Neural cell (in vitro differentiated cells): Measurements from ENCODE around the gene SLC7A6. TPM values are rescaled to one million over a fixed set of nuclear protein-coding genes. Genes with fewer than 3 reads are reported as not detected.

Experiments used
- H2AFZ ChIP-seq: fragments of 200-600, 300-800 bp; sonication (generic), shearing (Covaris generic); 2 replicates; pipeline ENCODE4 v1.6.0; 2014; ENCODE audit warnings: low read depth, mild to moderate bottlenecking, antibody characterized with exemption, low read length, moderate library complexity
- H3F3A ChIP-seq: fragments of 200-600 bp; shearing (Covaris generic); 2 replicates; pipeline ENCODE4 v1.6.1; 2016; ENCODE audit warnings: mild to moderate bottlenecking, moderate library complexity, mixed read lengths, antibody characterized with exemption, low read length; ENCODE audit not compliant: insufficient read depth, poor library complexity, severe bottlenecking
- H3K27ac ChIP-seq: fragments of 200-600, 300-800 bp; sonication (generic), shearing (Covaris generic); 2 replicates; pipeline ENCODE4 v1.5.1; 2014; ENCODE audit warnings: mild to moderate bottlenecking, low read length, moderate library complexity
- H3K27me3 ChIP-seq: fragments of 300-800, 200-600 bp; sonication (generic), shearing (Covaris generic); 2 replicates; pipeline ENCODE4 v1.6.0; 2014; ENCODE audit warnings: mild to moderate bottlenecking, low read depth, low read length, moderate library complexity; ENCODE audit not compliant: insufficient read depth
- H3K36me3 ChIP-seq: fragments of 300-800, 200-600 bp; sonication (generic), shearing (Covaris generic); 2 replicates; pipeline ENCODE4 v1.5.1; 2014; ENCODE audit warnings: mild to moderate bottlenecking, antibody characterized with exemption, low read length, moderate library complexity; ENCODE audit not compliant: insufficient read depth
- H3K4me2 ChIP-seq: fragments of 300-800, 200-600 bp; sonication (generic), shearing (Covaris generic); 2 replicates; pipeline ENCODE4 v1.6.0; 2014; ENCODE audit warnings: mild to moderate bottlenecking, low read length
- H3K4me3 ChIP-seq: fragments of 300-800, 200-600 bp; sonication (generic), shearing (Covaris generic); 2 replicates; pipeline ENCODE4 v1.5.1; 2014; ENCODE audit warnings: mild to moderate bottlenecking, low read length, moderate library complexity
- H3K79me2 ChIP-seq: fragments of 200-600 bp; shearing (Covaris generic); replicated peaks from 2 replicates; pipeline ENCODE4 v1.6.0; 2014; ENCODE audit warnings: mild to moderate bottlenecking, low read length, moderate library complexity; ENCODE audit not compliant: insufficient read depth
- H3K9ac ChIP-seq: fragments of 300-800, 200-600 bp; sonication (generic), shearing (Covaris generic); 2 replicates; pipeline ENCODE4 v1.6.1; 2016; ENCODE audit warnings: mild to moderate bottlenecking, low read length, mixed read lengths
- H3K9me2 ChIP-seq: fragments of 200-600 bp; shearing (Covaris generic); 2 replicates; pipeline ENCODE4 v1.6.1; 2016; ENCODE audit warnings: mild to moderate bottlenecking, low read length, mixed read lengths; ENCODE audit not compliant: insufficient read depth
- H3K9me3 ChIP-seq: fragments of 200-600, 300-800 bp; sonication (generic), shearing (Covaris generic); 2 replicates; pipeline ENCODE4 v1.6.1; 2016; ENCODE audit warnings: mild to moderate bottlenecking, mixed run types, low read length, moderate library complexity, mixed read lengths
- H4K20me1 ChIP-seq: fragments of 200-600 bp; shearing (Covaris generic); 2 replicates; pipeline ENCODE4 v1.6.1; 2016; ENCODE audit warnings: mild to moderate bottlenecking, mixed run types; ENCODE audit not compliant: insufficient read depth
- CTCF ChIP-seq: fragments of 450-650 bp; IDR thresholded peaks from 2 replicates; pipeline ENCODE4 v1.5.1; 2014; ENCODE audit warnings: antibody characterized with exemption, mild to moderate bottlenecking, moderate library complexity; ENCODE audit not compliant: poor library complexity, severe bottlenecking
- EP300 ChIP-seq: fragments of 450-650 bp; conservative IDR thresholded peaks from 2 replicates; pipeline ENCODE4 v1.6.1; 2014; ENCODE audit warnings: antibody characterized with exemption, mild to moderate bottlenecking, moderate library complexity; ENCODE audit not compliant: poor library complexity, severe bottlenecking
- EZH2 ChIP-seq: fragments of 200-600, 300-800 bp; shearing (Covaris generic), sonication (generic); IDR thresholded peaks from 2 replicates; pipeline ENCODE4 v1.6.1; 2014; ENCODE audit warnings: antibody characterized with exemption, low read length, borderline replicate concordance, mild to moderate bottlenecking; ENCODE audit not compliant: insufficient read depth, poor library complexity, severe bottlenecking
- MXI1 ChIP-seq: fragments of 450-650 bp; conservative IDR thresholded peaks from 2 replicates; pipeline ENCODE4 v1.6.1; 2014; ENCODE audit warnings: antibody characterized with exemption, mild to moderate bottlenecking; ENCODE audit not compliant: poor library complexity, severe bottlenecking
- POLR2AphosphoS5 ChIP-seq: IDR thresholded peaks from 2 replicates; pipeline ENCODE4 v1.6.1; 2012
- RAD21 ChIP-seq: fragments of 450-650 bp; conservative IDR thresholded peaks from 2 replicates; pipeline ENCODE4 v1.6.1; 2014; ENCODE audit warnings: antibody characterized with exemption, mild to moderate bottlenecking, moderate library complexity
- REST ChIP-seq: IDR thresholded peaks from 2 replicates; pipeline ENCODE4 v1.6.1; 2012; ENCODE audit warnings: borderline replicate concordance
- SMC3 ChIP-seq: fragments of 450-650 bp; conservative IDR thresholded peaks from 2 replicates; pipeline ENCODE4 v1.6.1; 2014; ENCODE audit warnings: antibody characterized with exemption, mild to moderate bottlenecking, moderate library complexity; ENCODE audit not compliant: poor library complexity
- TAF1 ChIP-seq: IDR thresholded peaks from 2 replicates; pipeline ENCODE4 v1.6.1; 2012; ENCODE audit warnings: low read depth
- polyA plus RNA-seq: library from polyadenylated mRNA; depleted of rRNA; stranded (reverse); fragments of >200 nt; gene quantifications from 2 replicates; pipeline ENCODE4 v1.2.3, GENCODE V29; 2014

Gene SLC7A6
- polyA plus RNA-seq, 1 donor from 2014 or later, result 39.3 TPM

GRCh38 chr16:68281368-68282063 is 17.2 kb downstream of the SLC7A6 start:
- TF ChIP-seq EP300, result no peak
- TF ChIP-seq MXI1, result no peak
- TF ChIP-seq EZH2, result no peak
- TF ChIP-seq SMC3, result no peak
- no peak for TF ChIP-seq CTCF
- TF ChIP-seq POLR2AphosphoS5, result no peak
- TF ChIP-seq REST, result no peak
- TF ChIP-seq RAD21, result no peak
- TF ChIP-seq TAF1, result no peak
- Histone ChIP-seq H3F3A (no peaks in the 10 kb centered on the region), H3K79me2 (no peaks in the 10 kb centered on the region), H3K27me3 (no peaks in the 10 kb centered on the region), H3K9ac (no peak overlapping the region), H3K36me3 (no peaks in the 10 kb centered on the region), H2AFZ (no peak overlapping the region), H3K4me3 (no peak overlapping the region), H3K27ac (no peak overlapping the region), H3K9me2 (no peaks in the 10 kb centered on the region), H3K4me2 (no peak overlapping the region), H4K20me1 (no peaks in the 10 kb centered on the region), H3K9me3 (no peaks in the 10 kb centered on the region)

- H3K4me3 ChIP-seq, result no peak overlapping the region
- TF ChIP-seq MXI1 (no peak), SMC3 (no peak), CTCF (no peak), EZH2 (no peak)
- no peak overlapping the region for H2AFZ ChIP-seq
- H3K9ac ChIP-seq, result no peak overlapping the region
- H3K9me3 ChIP-seq, result no peaks in the 10 kb centered on the region
- no peaks in the 10 kb centered on the region for H3K79me2 ChIP-seq
- H3K27me3 ChIP-seq, result no peaks in the 10 kb centered on the region
- H3F3A ChIP-seq, result no peaks in the 10 kb centered on the region
- no peaks in the 10 kb centered on the region for H3K36me3 ChIP-seq
- no peaks in the 10 kb centered on the region for H3K9me2 ChIP-seq
- no peaks in the 10 kb centered on the region for H4K20me1 ChIP-seq
- no peak overlapping the region for H3K4me2 ChIP-seq
- no peak overlapping the region for H3K27ac ChIP-seq
Observed at GRCh38 chr16:68282064-68282452, 17.7 kb downstream of the SLC7A6 start.
